ENCODE data around the gene AGAP3. TPM values are rescaled to one million over a fixed set of nuclear protein-coding genes. Genes with fewer than 3 reads are reported as not detected.

AGAP3 gene
- total RNA-seq, 3 donors from 2014 or later (not counting 1 experiment from before 2014, with no cell fraction given) = 27.7 to 46.9 (median 42.8) TPM

DNA sequence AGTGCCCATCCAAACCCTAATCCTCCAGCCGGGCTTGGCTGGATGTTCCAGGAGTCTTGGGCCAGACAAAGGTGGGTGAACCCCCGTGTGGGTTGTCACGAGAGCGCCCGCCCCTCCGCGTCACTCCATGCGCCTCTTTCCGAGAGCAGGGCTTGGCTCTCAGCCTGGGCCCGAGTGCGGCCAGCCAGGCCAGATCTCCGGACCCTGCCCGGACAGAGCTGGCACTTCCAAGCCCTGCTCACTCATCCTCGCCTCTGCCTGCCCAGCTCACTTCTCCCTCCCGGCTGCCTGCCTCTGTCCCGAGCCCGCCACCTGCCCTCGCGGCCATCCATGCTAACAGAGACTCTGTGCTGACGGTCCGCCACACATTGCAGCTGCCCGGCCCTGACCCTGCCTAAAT lies 34.6 kb downstream of the AGAP3 start:
- peaks cover 12% of the 10 kb centered on the region for H3K36me3 ChIP-seq (ENCODE audit: control insufficient read depth, insufficient read depth, low read length)
- H3K36me3 Mint-ChIP-seq = no peaks in the 10 kb centered on the region
- intact Hi-C loops (cut with micrococcal nuclease) = no loop called here

DNA sequence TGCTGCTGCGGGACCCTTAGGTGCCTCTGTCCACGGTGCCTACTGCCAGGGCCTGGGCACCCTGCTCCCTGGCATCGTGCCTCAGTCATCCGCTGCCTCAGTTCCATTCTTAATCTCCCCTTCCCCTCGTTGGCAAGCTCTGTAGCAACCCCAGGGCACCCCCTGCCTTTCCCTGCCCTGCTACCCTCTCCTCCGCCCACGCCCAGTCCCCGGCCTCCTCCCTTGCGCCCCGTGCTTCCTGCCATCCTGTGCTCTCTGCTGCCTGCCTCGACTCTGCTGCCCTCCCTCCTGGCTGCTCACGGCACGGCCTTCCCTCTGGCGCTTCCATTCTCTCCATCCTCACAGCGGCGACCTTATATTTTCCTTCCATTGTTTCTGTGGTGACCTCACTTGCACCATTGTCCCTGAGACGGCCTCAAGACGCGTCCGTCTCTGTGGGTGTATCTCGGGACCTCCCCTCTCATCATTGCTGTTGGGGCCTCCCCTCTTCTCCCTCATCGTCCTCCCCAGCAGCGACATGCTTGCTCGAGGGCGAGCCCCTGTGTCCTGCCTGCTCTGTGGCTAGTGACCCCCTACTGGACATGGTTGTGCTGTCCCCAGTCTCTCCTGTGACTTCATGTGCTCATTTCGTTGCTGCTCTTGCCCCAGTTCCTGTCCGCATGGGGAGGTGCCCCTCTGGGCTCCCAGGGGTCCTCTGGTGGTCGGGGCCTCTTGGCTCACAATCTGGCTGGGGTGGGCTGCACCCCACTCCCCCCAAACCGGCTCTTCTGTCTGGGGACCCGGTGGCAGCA lies 35.3 kb downstream of the AGAP3 start:
- Mint-ChIP-seq H3K4me1 (peaks cover 0 to 10% of the 10 kb centered on the region in 2 donors), H3K27me3 (ENCODE audit: low read depth in 2 of 2) (no peaks in the 10 kb centered on the region), H3K9me3 (no peaks in the 10 kb centered on the region), H3K27ac (no peak overlapping the region), H3K36me3 (no peaks in the 10 kb centered on the region), H3K4me3 (no peak overlapping the region)
- DNase-seq (no peak), ATAC-seq (no peak)
- Histone ChIP-seq H3K27ac (ENCODE audit: low read length) (no peak overlapping the region), H3K9me3 (ENCODE audit: control insufficient read depth, insufficient read depth, low read length) (no peaks in the 10 kb centered on the region), H3K4me1 (ENCODE audit: control insufficient read depth, insufficient read depth, low read length) (no peaks in the 10 kb centered on the region), H3K27me3 (ENCODE audit: control insufficient read depth, insufficient read depth, low read length) (no peaks in the 10 kb centered on the region), H3K36me3 (ENCODE audit: control insufficient read depth, insufficient read depth, low read length) (peaks cover 12% of the 10 kb centered on the region), H3K4me3 (ENCODE audit: low read length) (no peak overlapping the region)
- TF ChIP-seq, protein P1, sequence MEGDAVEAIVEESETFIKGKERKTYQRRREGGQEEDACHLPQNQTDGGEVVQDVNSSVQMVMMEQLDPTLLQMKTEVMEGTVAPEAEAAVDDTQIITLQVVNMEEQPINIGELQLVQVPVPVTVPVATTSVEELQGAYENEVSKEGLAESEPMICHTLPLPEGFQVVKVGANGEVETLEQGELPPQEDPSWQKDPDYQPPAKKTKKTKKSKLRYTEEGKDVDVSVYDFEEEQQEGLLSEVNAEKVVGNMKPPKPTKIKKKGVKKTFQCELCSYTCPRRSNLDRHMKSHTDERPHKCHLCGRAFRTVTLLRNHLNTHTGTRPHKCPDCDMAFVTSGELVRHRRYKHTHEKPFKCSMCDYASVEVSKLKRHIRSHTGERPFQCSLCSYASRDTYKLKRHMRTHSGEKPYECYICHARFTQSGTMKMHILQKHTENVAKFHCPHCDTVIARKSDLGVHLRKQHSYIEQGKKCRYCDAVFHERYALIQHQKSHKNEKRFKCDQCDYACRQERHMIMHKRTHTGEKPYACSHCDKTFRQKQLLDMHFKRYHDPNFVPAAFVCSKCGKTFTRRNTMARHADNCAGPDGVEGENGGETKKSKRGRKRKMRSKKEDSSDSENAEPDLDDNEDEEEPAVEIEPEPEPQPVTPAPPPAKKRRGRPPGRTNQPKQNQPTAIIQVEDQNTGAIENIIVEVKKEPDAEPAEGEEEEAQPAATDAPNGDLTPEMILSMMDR (IDR thresholded peaks at IDR 0.05) = no peak
- intact Hi-C loops (cut with micrococcal nuclease) = no loop called here
- 88% methylated on average over 30 of the region's 30 CpGs for WGBS (ENCODE audit: insufficient coverage)

More for the DNA sequence above, 34.6 kb downstream of the AGAP3 start:
- H3K9me3 ChIP-seq (ENCODE audit: control insufficient read depth, insufficient read depth, low read length) = no peaks in the 10 kb centered on the region
- H3K4me3 ChIP-seq (ENCODE audit: low read length) = no peak overlapping the region
- Mint-ChIP-seq H3K27ac (no peak overlapping the region), H3K9me3 (no peaks in the 10 kb centered on the region), H3K4me3 (no peak overlapping the region), H3K4me1 (peaks cover 0 to 10% of the 10 kb centered on the region in 2 donors), H3K27me3 (ENCODE audit: low read depth in 2 of 2) (no peaks in the 10 kb centered on the region)
- no peak overlapping the region for H3K27ac ChIP-seq (ENCODE audit: low read length)
- no peaks in the 10 kb centered on the region for H3K4me1 ChIP-seq (ENCODE audit: control insufficient read depth, insufficient read depth, low read length)
- TF ChIP-seq, protein P1 (IDR thresholded peaks at IDR 0.05) = no peak
- no peak for ATAC-seq
- no peaks in the 10 kb centered on the region for H3K27me3 ChIP-seq (ENCODE audit: control insufficient read depth, insufficient read depth, low read length)
- 93% methylated on average over 22 of the region's 22 CpGs for whole genome bisulfite sequencing (ENCODE audit: insufficient coverage)
- no peak for DNase-seq

DNA sequence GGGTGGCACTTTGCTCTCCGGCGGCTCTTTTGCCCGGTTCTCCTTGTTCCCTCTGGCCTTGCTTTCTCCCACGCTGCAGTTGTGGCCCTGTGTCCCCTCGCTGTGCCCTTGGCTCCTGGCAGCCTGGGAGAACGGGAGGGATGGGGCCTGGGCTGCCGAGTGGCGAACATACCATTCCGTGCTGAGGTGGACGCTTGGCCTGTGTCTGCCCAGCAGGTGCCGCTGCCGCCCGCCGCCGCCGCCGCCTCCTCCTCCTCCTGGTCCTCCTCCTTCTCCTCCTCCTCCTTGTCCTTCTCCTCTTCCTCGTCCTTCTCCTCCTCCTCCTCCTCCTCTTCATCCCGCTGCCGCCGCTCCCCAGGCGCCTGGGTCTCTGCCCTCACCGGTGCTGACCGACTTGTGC lies 36.0 kb downstream of the AGAP3 start:
- H3K27ac Mint-ChIP-seq = no peak overlapping the region
- H3K9me3 Mint-ChIP-seq = no peaks in the 10 kb centered on the region
- no peak overlapping the region for H3K27ac ChIP-seq (ENCODE audit: low read length)
- DNase-seq (no peak), ATAC-seq (no peak)
- peaks cover 0 to 6% of the 10 kb centered on the region in 2 donors for H3K4me1 Mint-ChIP-seq
- WGBS (ENCODE audit: insufficient coverage) = 96% methylated on average over 24 of the region's 24 CpGs
- no peaks in the 10 kb centered on the region for H3K9me3 ChIP-seq (ENCODE audit: control insufficient read depth, insufficient read depth, low read length)
- no peak overlapping the region for H3K4me3 Mint-ChIP-seq
- H3K4me1 ChIP-seq (ENCODE audit: control insufficient read depth, insufficient read depth, low read length) = no peaks in the 10 kb centered on the region
- no peaks in the 10 kb centered on the region for H3K36me3 Mint-ChIP-seq
- H3K27me3 ChIP-seq (ENCODE audit: control insufficient read depth, insufficient read depth, low read length) = no peaks in the 10 kb centered on the region
- TF ChIP-seq, protein P1 (IDR thresholded peaks at IDR 0.05) = no peak
- no peaks in the 10 kb centered on the region for H3K27me3 Mint-ChIP-seq (ENCODE audit: low read depth in 2 of 2)
- intact Hi-C loops (cut with micrococcal nuclease) = no loop called here
- H3K36me3 ChIP-seq (ENCODE audit: control insufficient read depth, insufficient read depth, low read length) = peaks cover 12% of the 10 kb centered on the region
- H3K4me3 ChIP-seq (ENCODE audit: low read length) = no peak overlapping the region

DNA sequence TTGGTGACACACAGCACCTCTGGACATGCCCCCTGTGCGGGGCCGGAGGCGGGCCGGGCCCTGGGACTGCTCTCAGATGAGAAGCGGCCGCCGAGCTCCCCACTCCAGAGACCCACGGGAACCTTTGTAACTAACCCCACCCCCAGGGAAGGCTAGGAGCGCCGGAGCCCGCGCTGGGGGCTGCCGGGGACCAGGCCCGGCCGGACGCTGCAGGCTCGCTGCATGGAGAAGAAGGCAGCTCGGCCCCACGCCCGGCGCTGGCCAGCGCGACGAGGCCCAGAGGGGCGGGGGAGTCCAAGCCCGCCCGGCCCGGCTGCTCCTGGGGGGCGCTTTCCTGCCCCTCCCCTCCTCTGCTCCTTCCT lies 36.5 kb downstream of the AGAP3 start:
- no peaks in the 10 kb centered on the region for H3K9me3 Mint-ChIP-seq
- no peak for ATAC-seq
- H3K4me1 ChIP-seq (ENCODE audit: control insufficient read depth, insufficient read depth, low read length) = no peaks in the 10 kb centered on the region
- no peaks in the 10 kb centered on the region for H3K27me3 ChIP-seq (ENCODE audit: control insufficient read depth, insufficient read depth, low read length)
- no peaks in the 10 kb centered on the region for H3K27me3 Mint-ChIP-seq (ENCODE audit: low read depth in 2 of 2)
- no peak overlapping the region for H3K4me3 Mint-ChIP-seq
- TF ChIP-seq, protein P1 (IDR thresholded peaks at IDR 0.05) = no peak
- no peaks in the 10 kb centered on the region for H3K9me3 ChIP-seq (ENCODE audit: control insufficient read depth, insufficient read depth, low read length)
- H3K27ac Mint-ChIP-seq = no peak overlapping the region
- H3K36me3 Mint-ChIP-seq = no peaks in the 10 kb centered on the region
- H3K36me3 ChIP-seq (ENCODE audit: control insufficient read depth, insufficient read depth, low read length) = peaks cover 12% of the 10 kb centered on the region
- 97% methylated on average over 29 of the region's 29 CpGs for WGBS (ENCODE audit: insufficient coverage)
- no peak overlapping the region for H3K4me3 ChIP-seq (ENCODE audit: low read length)
- no peak for DNase-seq
- intact Hi-C loops (cut with micrococcal nuclease) = no loop called here
- no peak overlapping the region for H3K27ac ChIP-seq (ENCODE audit: low read length)
- H3K4me1 Mint-ChIP-seq = peaks cover 0 to 6% of the 10 kb centered on the region in 2 donors
